Activated CD8-positive, alpha-beta memory T cell treated with anti-CD3 and anti-CD28 coated beads, Interleukin-2, amount 10 ng/mL, durations not matched to agents 7 days and 5 days (primary cell): ENCODE data around the gene KRT78. TPM values are rescaled to one million over a fixed set of nuclear protein-coding genes. Genes with fewer than 3 reads are reported as not detected.

Experiments used
- ATAC-seq: fragments of 150-1000 bp; cut with Tn5 transposase; one replicate; pipeline ENCODE4 v1.10.0; 2021; ENCODE audit warnings: moderate library complexity
- CTCF ChIA-PET: fragments of 350-600 bp; sonication (Branson Sonifier 250); formaldehyde crosslinking; loops from one replicate; lab custom pipeline; 2021; ENCODE audit warnings: antibody characterized with exemption; lab: Charles Lee
- DNase-seq: peaks from one replicate; pipeline ENCODE4 v3.0.0-alpha.2; 2020
- H3K27ac Mint-ChIP-seq: one replicate; pipeline ENCODE4 v1.8.0; 2021; ENCODE audit warnings: mild to moderate bottlenecking, mixed read lengths
- H3K27me3 Mint-ChIP-seq: one replicate; pipeline ENCODE4 v1.8.0; 2021; ENCODE audit warnings: mixed read lengths
- H3K36me3 Mint-ChIP-seq: one replicate; pipeline ENCODE4 v1.8.0; 2021; ENCODE audit warnings: mild to moderate bottlenecking, mixed read lengths
- H3K4me1 Mint-ChIP-seq: one replicate; pipeline ENCODE4 v1.8.0; 2021; ENCODE audit warnings: mixed read lengths
- H3K4me3 Mint-ChIP-seq: one replicate; pipeline ENCODE4 v1.8.0; 2021; ENCODE audit warnings: mild to moderate bottlenecking, moderate library complexity, mixed read lengths
- H3K9me3 Mint-ChIP-seq: one replicate; pipeline ENCODE4 v1.8.0; 2022; ENCODE audit warnings: low read depth, mixed read lengths
- total RNA-seq, 2 experiments: library from RNA; stranded (reverse); gene quantifications; one replicate each; pipeline ENCODE4 v1.2.3, GENCODE V29; 2021

Gene KRT78
- total RNA-seq, 2 experiments from 2014 or later, result not detected

DNA sequence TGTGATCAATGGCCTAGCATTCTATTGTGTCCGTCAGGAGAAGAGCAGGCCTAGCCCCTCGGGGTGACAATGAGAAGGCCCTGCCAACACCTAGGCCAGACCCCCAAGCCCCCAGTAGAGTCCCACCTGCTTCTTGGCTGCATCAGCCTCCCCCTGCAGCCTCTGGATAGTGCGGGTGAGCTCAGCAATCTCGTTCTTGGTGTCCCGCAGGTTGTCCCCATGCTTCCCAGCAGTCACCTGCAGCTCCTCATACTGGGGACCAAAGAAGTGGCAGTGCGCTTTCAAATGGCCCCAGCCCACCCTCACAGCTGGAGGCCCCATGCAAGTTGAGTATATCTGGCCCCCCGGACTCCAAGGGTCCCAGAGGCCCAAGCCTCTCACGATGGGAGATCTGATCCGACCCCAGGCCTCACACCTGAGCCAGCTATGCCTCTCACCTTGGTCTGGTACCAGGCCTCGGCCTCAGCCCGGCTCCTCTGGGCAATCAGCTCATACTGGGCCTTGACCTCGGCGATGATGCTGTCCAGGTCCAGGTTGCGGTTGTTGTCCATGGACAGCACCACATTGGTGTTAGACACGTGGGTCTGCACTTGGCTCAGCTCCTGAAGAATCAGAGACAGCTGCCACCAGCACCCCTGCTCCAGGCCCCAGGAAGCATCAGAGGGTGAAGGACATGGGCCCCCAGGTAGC, 24.9 kb downstream of the KRT78 start:
- CTCF ChIA-PET, result interaction anchor here (1.3 kb wide), 1 partner anchor 36 kb away, joined by 3 read pairs; no protein-coding TSS in a partner anchor
- H3K4me1 Mint-ChIP-seq, result no peaks in the 10 kb centered on the region

DNA sequence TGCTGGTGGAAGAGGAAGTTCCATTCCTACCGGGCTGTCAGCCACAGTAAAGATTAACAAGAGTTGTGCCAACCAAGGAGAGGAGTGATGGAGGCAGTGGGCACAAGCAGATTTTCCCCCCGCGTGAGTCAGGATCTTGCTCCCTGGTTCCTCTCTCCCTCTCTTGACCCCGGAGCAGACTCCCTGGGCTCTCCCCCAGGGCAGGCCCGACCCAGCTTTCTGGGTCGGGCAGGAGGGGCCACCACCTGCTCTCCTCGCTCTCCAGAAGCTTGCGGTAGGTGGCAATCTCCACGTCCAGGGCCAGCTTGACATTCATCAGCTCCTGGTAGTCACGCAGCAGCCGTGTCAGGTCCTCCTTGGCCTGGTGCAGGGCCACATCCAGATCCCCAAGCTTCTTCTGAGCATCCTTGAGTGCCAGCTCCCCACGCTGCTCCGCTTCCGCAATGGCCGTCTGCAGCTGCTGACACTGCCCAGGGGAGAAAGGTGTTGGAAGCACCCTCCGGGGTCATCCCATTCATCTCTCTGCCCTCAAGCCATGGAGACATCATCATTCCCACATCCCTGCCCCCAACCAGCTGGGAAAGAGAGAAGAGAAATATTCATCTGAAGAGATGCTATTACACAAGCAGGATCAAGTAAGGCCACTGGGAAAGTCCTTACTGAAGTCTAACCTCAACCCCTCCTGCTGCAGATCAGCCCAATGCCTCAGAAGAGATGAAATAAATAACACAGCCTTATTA, 25.9 kb downstream of the KRT78 start:
- Mint-ChIP-seq H3K27me3 (peaks cover 6% of the 10 kb centered on the region), H3K4me3 (no peak overlapping the region), H3K9me3 (no peaks in the 10 kb centered on the region), H3K36me3 (no peaks in the 10 kb centered on the region), H3K27ac (no peak overlapping the region), H3K4me1 (no peaks in the 10 kb centered on the region)
- ATAC-seq, result no peak
- DNase-seq, result no peak
- CTCF ChIA-PET, result interaction anchor here (1.3 kb wide), 1 partner anchor 35 kb away, joined by 3 read pairs; no protein-coding TSS in a partner anchor

More for the DNA sequence above, 24.9 kb downstream of the KRT78 start:
- peaks cover 6% of the 10 kb centered on the region for H3K27me3 Mint-ChIP-seq
- no peak overlapping the region for H3K27ac Mint-ChIP-seq
- ATAC-seq (no peak), DNase-seq (no peak)
- no peak overlapping the region for H3K4me3 Mint-ChIP-seq
- no peaks in the 10 kb centered on the region for H3K9me3 Mint-ChIP-seq
- no peaks in the 10 kb centered on the region for H3K36me3 Mint-ChIP-seq

DNA sequence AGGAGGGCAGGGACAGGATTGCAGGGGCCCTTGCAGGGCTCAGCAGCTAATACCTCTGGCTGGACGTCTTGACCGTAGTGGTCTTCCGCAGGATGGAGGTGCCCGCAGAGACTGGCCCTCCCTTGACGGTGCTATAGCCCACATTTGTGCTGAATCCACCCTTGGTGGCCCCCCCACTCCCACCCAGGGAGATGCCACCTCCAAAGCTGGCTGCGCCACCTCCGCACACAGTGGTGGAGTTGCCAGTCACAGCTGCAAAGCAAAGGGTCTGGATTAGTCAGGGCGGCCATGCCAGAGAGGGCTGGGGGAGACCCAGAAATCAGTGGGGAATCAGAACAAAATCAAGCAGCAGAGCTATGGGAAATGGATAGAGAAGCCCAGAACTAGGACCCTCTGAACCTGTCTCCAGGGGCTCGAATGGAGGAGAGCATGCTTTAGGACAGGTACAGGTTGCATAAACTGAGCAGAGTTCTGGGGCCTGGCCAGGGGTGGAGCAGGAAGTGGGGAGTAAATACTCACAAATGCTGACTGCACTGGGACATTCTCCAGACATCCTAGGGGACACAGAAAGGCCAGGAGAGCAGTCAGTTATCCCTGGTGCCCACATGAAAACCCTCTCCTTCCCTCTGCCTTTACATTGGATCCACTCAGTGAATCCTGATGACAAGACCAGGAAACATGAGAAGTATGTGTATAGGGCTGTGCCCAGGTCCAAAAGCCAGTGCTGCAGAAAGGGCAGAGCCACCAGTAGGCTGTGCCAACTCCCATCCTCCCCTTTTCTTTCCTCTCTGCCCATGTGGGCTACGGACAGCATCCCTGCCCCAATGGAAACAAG, 26.8 kb downstream of the KRT78 start:
- Mint-ChIP-seq H3K27ac (no peak overlapping the region), H3K27me3 (peaks cover 6% of the 10 kb centered on the region), H3K4me1 (no peaks in the 10 kb centered on the region), H3K9me3 (no peaks in the 10 kb centered on the region), H3K36me3 (no peaks in the 10 kb centered on the region), H3K4me3 (no peak overlapping the region)
- DNase-seq (no peak), ATAC-seq (no peak)
- CTCF ChIA-PET, result interaction anchor here (1.1 kb wide), 1 partner anchor 62 kb away, joined by 3 read pairs; no protein-coding TSS in a partner anchor

DNA sequence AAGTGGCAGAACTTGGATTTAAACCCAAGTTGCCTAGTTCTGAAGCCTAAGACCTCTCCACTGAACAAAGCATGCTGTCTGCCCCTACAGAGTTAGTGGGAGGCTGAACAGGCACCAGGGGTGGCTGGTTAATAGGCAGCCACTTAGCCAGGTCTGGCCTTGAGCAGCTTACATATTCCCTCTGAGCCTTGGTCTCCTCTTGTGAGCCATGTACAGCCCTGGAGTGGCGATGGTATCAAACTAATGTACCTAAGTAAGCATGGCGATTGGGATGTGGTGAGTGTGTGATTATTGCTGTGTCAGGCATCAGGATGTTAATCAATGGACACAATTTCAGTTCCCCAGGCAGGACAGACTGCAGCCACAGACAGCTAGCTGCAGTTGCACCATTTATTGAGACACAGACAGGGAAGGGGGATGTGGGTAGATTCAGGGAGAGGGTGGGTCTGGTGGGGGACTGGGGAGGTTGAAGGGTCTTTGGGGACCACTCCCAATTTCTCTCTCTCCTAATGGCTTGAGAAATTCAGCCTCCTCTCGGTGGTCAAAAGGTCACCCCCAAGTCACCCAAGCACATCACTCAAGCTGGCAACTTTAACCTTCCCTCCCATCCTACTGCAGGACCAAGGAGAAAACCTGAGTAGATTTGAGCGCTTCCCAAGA, 27.6 kb downstream of the KRT78 start:
- CTCF ChIA-PET, result interaction anchor here (1.1 kb wide), 1 partner anchor 63 kb away, joined by 3 read pairs; no protein-coding TSS in a partner anchor
- Mint-ChIP-seq H3K27ac (no peak overlapping the region), H3K27me3 (peaks cover 6% of the 10 kb centered on the region), H3K4me3 (no peak overlapping the region), H3K4me1 (no peaks in the 10 kb centered on the region), H3K36me3 (no peaks in the 10 kb centered on the region), H3K9me3 (no peaks in the 10 kb centered on the region)
- no peak for ATAC-seq
- no peak for DNase-seq

DNA sequence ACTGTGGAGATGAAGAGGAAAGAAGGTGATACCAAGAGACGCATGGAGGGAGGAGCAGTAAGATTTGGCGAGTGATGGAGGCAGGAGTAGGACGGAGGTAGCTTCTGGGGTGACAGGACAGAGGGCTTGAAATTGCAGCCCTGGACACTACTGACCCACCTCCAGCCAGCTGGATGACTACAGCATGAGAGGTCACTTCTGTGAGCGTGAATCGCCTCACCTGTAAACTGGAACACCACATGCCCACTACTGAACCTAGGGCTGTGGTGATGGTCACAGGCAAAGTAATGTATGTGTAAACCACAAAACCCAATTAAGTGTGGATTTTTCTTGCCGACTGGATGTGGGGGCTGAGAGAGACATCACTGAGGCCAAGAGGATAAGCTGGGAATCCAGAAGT, 28.3 kb downstream of the KRT78 start:
- CTCF ChIA-PET, result interaction anchor here (1.2 kb wide), 1 partner anchor 65 kb away, joined by 3 read pairs; no protein-coding TSS in a partner anchor
- Mint-ChIP-seq H3K4me1 (no peaks in the 10 kb centered on the region), H3K9me3 (no peaks in the 10 kb centered on the region), H3K27ac (peak overlapping the region; percentile 28), H3K27me3 (peaks cover 6% of the 10 kb centered on the region), H3K4me3 (no peak overlapping the region), H3K36me3 (no peaks in the 10 kb centered on the region)
- no peak for ATAC-seq
- DNase-seq, result no peak

DNA sequence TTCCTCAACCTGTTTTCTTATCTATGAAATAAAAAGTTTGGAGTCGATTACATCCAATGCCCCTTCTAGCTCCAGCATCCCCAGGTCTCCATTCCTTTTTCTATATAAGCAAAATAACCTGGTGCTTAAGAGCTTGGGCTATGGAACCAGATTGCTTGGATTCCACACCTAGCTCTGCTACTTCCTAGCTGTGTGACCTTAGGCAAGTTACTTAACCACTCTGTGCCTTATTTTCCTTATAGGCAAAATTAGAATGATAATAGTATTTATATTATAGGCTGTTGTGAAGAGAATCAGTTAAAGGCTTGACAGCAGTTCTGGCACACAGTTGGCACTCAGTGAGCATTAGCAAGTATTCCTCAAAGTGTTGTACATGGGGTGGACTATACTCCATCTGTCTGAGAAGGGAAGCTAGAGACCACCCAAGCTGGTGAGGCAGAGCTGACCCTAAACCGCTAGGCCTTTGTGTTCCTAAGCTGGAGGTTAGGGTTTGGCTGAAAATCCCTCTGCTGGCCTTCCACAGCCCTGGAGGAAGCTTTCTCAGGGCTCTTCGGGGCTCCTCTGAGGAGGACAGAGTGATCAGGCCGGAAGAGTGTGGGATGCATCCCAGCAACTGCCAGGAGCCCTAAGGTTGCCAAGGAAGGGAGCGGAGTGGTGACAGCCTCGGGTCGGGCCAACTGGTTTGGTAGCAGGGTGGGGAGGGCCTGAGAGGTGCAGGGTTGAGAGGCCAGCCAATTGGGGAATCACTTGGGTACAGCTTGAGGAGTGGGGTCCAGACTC, 28.9 kb downstream of the KRT78 start:
- Mint-ChIP-seq H3K36me3 (no peaks in the 10 kb centered on the region), H3K4me3 (no peak overlapping the region), H3K27me3 (peaks cover 9% of the 10 kb centered on the region), H3K27ac (peak overlapping the region; percentile 28), H3K4me1 (no peaks in the 10 kb centered on the region), H3K9me3 (no peaks in the 10 kb centered on the region)
- DNase-seq (no peak), ATAC-seq (no peak)
- CTCF ChIA-PET, result interaction anchor here (1.2 kb wide), 1 partner anchor 65 kb away, joined by 3 read pairs; no protein-coding TSS in a partner anchor

DNA sequence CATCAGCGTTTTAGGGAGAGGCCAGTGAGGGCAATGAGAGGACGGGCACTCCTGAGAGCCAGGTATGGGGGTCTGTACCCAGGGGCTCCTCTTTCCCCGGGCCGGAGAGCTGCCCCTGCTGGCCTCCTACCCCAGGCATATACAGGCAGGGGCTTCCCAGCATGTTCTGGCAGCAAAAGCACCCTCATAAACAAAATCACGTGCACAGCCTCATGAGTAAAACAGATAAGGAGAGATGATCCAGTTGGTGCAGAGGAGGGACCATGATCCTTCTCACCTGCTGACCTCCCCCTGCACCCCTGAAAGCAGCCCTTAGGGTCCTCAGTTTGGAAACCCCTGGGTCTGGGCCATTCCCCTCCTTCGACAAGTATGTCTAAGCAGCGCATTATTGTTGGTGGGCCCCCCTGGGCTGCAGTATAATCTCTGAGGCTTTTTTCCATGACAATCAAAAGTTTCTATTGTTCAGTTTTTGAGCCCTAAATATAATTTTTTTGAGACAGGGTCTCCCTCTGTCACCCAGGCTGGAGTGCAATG, 29.8 kb downstream of the KRT78 start:
- Mint-ChIP-seq H3K4me3 (no peak overlapping the region), H3K27ac (no peak overlapping the region), H3K27me3 (peaks cover 9% of the 10 kb centered on the region), H3K4me1 (no peaks in the 10 kb centered on the region), H3K36me3 (no peaks in the 10 kb centered on the region), H3K9me3 (no peaks in the 10 kb centered on the region)
- no peak for ATAC-seq
- DNase-seq, result no peak
- CTCF ChIA-PET, result no interaction called here

DNA sequence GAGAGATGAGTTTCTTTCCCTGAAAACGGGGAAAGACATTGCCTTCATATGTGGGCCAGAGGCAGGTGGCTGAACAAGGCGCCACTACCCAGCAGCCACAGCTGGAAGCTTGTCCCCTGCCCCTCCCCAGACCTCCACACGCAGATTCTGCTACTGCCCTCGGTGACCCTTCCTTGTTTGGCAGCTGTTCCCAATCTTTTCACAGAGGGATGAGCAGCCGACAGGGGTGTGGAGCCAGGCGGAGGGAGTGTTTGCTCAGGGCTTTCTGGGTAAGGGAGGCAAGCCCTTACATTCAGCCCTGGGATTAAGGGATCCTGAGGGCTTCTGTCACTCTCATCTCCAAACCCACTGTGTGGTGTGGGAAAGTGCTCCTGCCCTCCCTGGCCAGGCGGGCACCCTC, 30.4 kb downstream of the KRT78 start:
- H3K36me3 Mint-ChIP-seq, result no peaks in the 10 kb centered on the region
- CTCF ChIA-PET, result no interaction called here
- no peak overlapping the region for H3K4me3 Mint-ChIP-seq
- H3K27ac Mint-ChIP-seq, result no peak overlapping the region
- no peak for ATAC-seq
- H3K27me3 Mint-ChIP-seq, result peaks cover 9% of the 10 kb centered on the region
- no peaks in the 10 kb centered on the region for H3K9me3 Mint-ChIP-seq
- H3K4me1 Mint-ChIP-seq, result no peaks in the 10 kb centered on the region
- DNase-seq, result no peak

DNA sequence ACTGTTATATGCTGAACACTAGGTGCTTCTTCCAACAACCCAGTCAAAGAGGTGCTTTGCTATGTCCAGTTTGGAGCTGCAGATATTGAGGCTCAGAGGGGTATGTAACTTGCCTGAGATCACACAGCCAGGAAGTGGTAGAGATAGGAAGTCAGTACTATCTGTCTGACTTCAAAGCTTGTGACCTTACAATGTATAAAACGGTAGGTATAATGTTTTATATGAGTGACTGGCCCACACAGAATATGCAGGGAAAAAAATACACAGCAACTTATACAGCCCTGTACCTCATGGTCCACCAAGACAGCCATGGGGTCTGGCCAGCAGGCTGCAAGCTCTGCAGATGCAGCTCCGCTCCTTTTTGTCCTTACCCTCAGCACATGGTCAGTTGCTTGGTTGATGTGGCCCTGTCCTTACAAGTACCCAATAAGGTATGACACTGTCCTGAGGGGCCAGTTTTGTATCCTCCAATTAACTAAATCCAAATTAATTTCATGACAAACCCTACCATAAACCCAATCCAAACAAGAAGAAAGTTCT, 31.0 kb downstream of the KRT78 start:
- CTCF ChIA-PET, result interaction anchor here (1.6 kb wide), 1 partner anchor 62 kb away, joined by 5 read pairs; no protein-coding TSS in a partner anchor
- peaks cover 9% of the 10 kb centered on the region for H3K27me3 Mint-ChIP-seq
- H3K9me3 Mint-ChIP-seq, result no peaks in the 10 kb centered on the region
- H3K36me3 Mint-ChIP-seq, result no peaks in the 10 kb centered on the region
- no peaks in the 10 kb centered on the region for H3K4me1 Mint-ChIP-seq
- no peak overlapping the region for H3K4me3 Mint-ChIP-seq
- DNase-seq (no peak), ATAC-seq (no peak)
- H3K27ac Mint-ChIP-seq, result no peak overlapping the region

DNA sequence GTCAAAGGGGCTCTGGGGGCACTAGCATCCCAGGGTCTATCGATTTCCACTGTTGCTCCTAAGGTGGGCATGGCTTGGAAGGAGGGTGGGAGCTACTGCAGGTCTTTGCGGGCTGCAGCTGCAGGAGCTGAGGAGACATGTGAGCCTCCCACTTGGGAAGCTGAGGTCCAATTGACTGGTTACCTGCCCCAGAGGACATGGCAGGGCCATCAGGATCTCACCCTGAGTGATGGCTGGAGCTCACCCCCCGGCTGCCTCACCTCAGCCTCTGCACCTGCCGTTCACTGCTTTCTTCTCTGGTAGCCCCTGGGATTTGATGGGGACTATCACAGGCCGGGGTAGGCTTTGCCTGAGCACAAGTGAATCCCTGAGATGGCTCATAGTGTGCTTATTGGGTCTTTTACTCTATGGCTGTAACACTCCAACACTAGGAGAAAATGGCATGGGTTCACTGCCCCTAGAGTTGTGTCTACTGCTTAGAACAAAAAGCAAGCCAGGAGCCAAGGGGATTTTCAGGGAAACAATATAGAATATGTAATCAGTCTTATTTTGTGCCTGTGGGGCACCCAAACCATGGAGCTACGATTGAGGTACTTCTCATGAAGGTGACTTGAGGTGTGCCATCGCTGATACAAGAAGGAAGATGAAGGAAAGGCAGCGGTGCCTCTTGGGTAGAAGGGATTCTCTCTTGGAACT, 31.6 kb downstream of the KRT78 start:
- H3K9me3 Mint-ChIP-seq, result no peaks in the 10 kb centered on the region
- no peaks in the 10 kb centered on the region for H3K36me3 Mint-ChIP-seq
- H3K27ac Mint-ChIP-seq, result no peak overlapping the region
- no peak for ATAC-seq
- CTCF ChIA-PET, result interaction anchor here (1.6 kb wide), 1 partner anchor 63 kb away, joined by 5 read pairs; no protein-coding TSS in a partner anchor
- no peak overlapping the region for H3K4me3 Mint-ChIP-seq
- no peak for DNase-seq
- no peaks in the 10 kb centered on the region for H3K4me1 Mint-ChIP-seq
- H3K27me3 Mint-ChIP-seq, result peaks cover 12% of the 10 kb centered on the region
